K562 (cell line): Measurements from ENCODE around the gene RGPD8. TPM values are rescaled to one million over a fixed set of nuclear protein-coding genes. Genes with fewer than 3 reads are reported as not detected.

ENCODE experiments used
- ATAC-seq: fragments of 200-7000 bp; cut with Tn5 transposase; 3 replicates; pipeline ENCODE4 v1.9.1; 2020; ENCODE audit warnings: moderate library complexity
- BruUV-seq: library from RNA; stranded (reverse); fragments of 400-500 nt; replicated peaks from 2 replicates; lab custom pipeline; 2021; lab: Mats Ljungman, UMichigan
- CTCF ChIA-PET: fragments of 300-600 bp; formaldehyde crosslinking; extraction: SDS; loops from one replicate; lab custom pipeline; 2021; ENCODE audit warnings: low intra/inter-chr PET ratio; lab: Yijun Ruan, JAX
- POLR2A ChIA-PET: fragments of 300-600, 350-650 bp; sonication (Branson Sonifier 250); formaldehyde crosslinking; extraction: SDS; loops from one replicate; lab custom pipeline; 2021; ENCODE audit warnings: antibody characterized with exemption, inconsistent platforms; lab: Yijun Ruan, JAX
- DNase-seq, 4 experiments: peaks; one replicate each; pipeline versions ENCODE4 v3.0.0 to v3.0.0-alpha.2; 2011 to 2018; ENCODE audit warnings: low spot score in 3 of 4, mixed read lengths in 3 of 4; ENCODE audit errors: extremely low read depth in 1 of 4
- FAIRE-seq: peaks from 2 replicates; lab custom pipeline; 2011; peaks lifted over from hg19 to GRCh38; lab: Jason Lieb, UNC
- H2AFZ ChIP-seq: 2 replicates; pipeline ENCODE4 v1.6.0; 2011; ENCODE audit warnings: low read depth, low read length, control low read depth, inconsistent platforms
- H3K27ac ChIP-seq: fragments of 200-600 bp; 3 replicates; pipeline ENCODE4 v1.8.0; 2011; ENCODE audit warnings: low read depth, mild to moderate bottlenecking, control low read depth, inconsistent platforms, low read length, moderate library complexity, mixed read lengths; ENCODE audit errors: extremely low read depth
- H3K27me3 ChIP-seq, 2 experiments: fragments of 300-600 bp in 1 of 2; 2 replicates in 1 of 2; 3 replicates in 1 of 2; pipeline versions ENCODE4 v1.6.0 to v1.8.0; 2011; ENCODE audit warnings: inconsistent platforms in 2 of 2, low read length in 2 of 2, mild to moderate bottlenecking in 1 of 2, mixed read lengths in 1 of 2, moderate library complexity in 1 of 2; ENCODE audit not compliant: control insufficient read depth in 2 of 2, insufficient read depth in 2 of 2
- H3K36me3 ChIP-seq: fragments of 300-600 bp; 3 replicates; pipeline ENCODE4 v1.8.0; 2011; ENCODE audit warnings: mild to moderate bottlenecking, low read length, inconsistent platforms; ENCODE audit not compliant: control insufficient read depth, insufficient read depth
- H3K4me1 ChIP-seq, 2 experiments: fragments of 200-600 bp in 1 of 2; replicated peaks in 1 of 2; 2 replicates in 1 of 2; 3 replicates in 1 of 2; pipeline versions ENCODE4 v1.5.1 to v1.8.0; 2011; ENCODE audit warnings: inconsistent platforms in 2 of 2, low read length in 2 of 2, mild to moderate bottlenecking in 1 of 2, mixed read lengths in 1 of 2, moderate library complexity in 1 of 2; ENCODE audit not compliant: control insufficient read depth in 2 of 2, insufficient read depth in 2 of 2
- H3K4me2 ChIP-seq: 2 replicates; pipeline ENCODE4 v1.6.1; 2011; ENCODE audit warnings: low read length, control low read depth, inconsistent platforms, mixed read lengths; ENCODE audit not compliant: insufficient read depth
- H3K4me3 ChIP-seq: fragments of 200-600 bp; sonication (generic), shearing (Covaris generic); 2 replicates; pipeline ENCODE4 v1.5.1; 2016; ENCODE audit warnings: control low read depth, inconsistent platforms
- H3K79me2 ChIP-seq: fragments of 200-600 bp; 3 replicates; pipeline ENCODE4 v1.8.0; 2011; ENCODE audit warnings: low read length, inconsistent platforms; ENCODE audit not compliant: control insufficient read depth, insufficient read depth
- H3K9ac ChIP-seq, 2 experiments: 2 replicates each; pipeline versions ENCODE4 v1.6.0 to v1.6.1; 2011; ENCODE audit warnings: low read depth in 2 of 2, low read length in 2 of 2, control low read depth in 1 of 2, inconsistent platforms in 1 of 2, mild to moderate bottlenecking in 1 of 2, mixed read lengths in 1 of 2; ENCODE audit not compliant: insufficient read depth in 1 of 2
- H3K9me1 ChIP-seq: one replicate; pipeline ENCODE4 v1.6.0; 2011; ENCODE audit warnings: inconsistent platforms, mild to moderate bottlenecking, low read length, moderate library complexity; ENCODE audit not compliant: control insufficient read depth, insufficient read depth
- H3K9me3 ChIP-seq: replicated peaks from 2 replicates; pipeline ENCODE4 v1.5.1; 2011; ENCODE audit warnings: low read depth, low read length, inconsistent platforms; ENCODE audit not compliant: control insufficient read depth, insufficient read depth
- H4K20me1 ChIP-seq: replicated peaks from 2 replicates; pipeline ENCODE4 v1.6.1; 2011; ENCODE audit warnings: low read length, inconsistent platforms, mixed read lengths; ENCODE audit not compliant: control insufficient read depth, insufficient read depth
- ARID2 ChIP-seq: fragments of 450-650 bp; IDR thresholded peaks from 2 replicates; pipeline ENCODE4 v1.6.1; 2017; ENCODE audit warnings: antibody characterized with exemption, mild to moderate bottlenecking
- HOMEZ ChIP-seq: fragments of 250-450 bp; sonication (Bioruptor Pico); IDR thresholded peaks from 2 replicates; pipeline ENCODE4 v1.4.0; 2020; ENCODE audit warnings: mild to moderate bottlenecking, moderate library complexity
- MEIS2 ChIP-seq: fragments of 450-650 bp; IDR thresholded peaks from 2 replicates; pipeline ENCODE4 v1.6.1; 2014; ENCODE audit warnings: mild to moderate bottlenecking; ENCODE audit not compliant: partially characterized antibody
- NFYB ChIP-seq: IDR thresholded peaks from 2 replicates; pipeline ENCODE4 v1.6.1; 2011; ENCODE audit warnings: mild to moderate bottlenecking, moderate library complexity; ENCODE audit not compliant: insufficient read length; ENCODE audit errors: extremely low read depth
- PTTG1 ChIP-seq: fragments of 450-650 bp; IDR thresholded peaks from 2 replicates; pipeline ENCODE4 v1.6.1; 2016; ENCODE audit warnings: low read depth, mild to moderate bottlenecking, missing genetic modification characterization, missing compliant biosample characterization
- RFX1 ChIP-seq: fragments of 450-650 bp; IDR thresholded peaks from 2 replicates; pipeline ENCODE4 v1.6.1; 2016; ENCODE audit warnings: mild to moderate bottlenecking, moderate library complexity
- SMAD2 ChIP-seq: fragments of 150-350 bp; IDR thresholded peaks from 2 replicates; pipeline ENCODE4 v1.6.1; 2014; ENCODE audit warnings: low read depth, mild to moderate bottlenecking, low read length
- TFAM ChIP-seq: fragments of 250-450 bp; sonication (Bioruptor Pico); conservative IDR thresholded peaks from 2 replicates; pipeline ENCODE4 v1.5.0; 2021; ENCODE audit warnings: mild to moderate bottlenecking, moderate library complexity
- ZNF311 ChIP-seq: fragments of 250-450 bp; sonication (Bioruptor Pico); IDR thresholded peaks from 2 replicates; pipeline ENCODE4 v1.4.0; 2020; ENCODE audit warnings: mild to moderate bottlenecking, moderate library complexity
- ZNF75A ChIP-seq: fragments of 450-650 bp; formaldehyde crosslinking; IDR thresholded peaks from 2 replicates; pipeline ENCODE4 v1.4.0; 2020; ENCODE audit warnings: mild to moderate bottlenecking
- WGBS: fragments of 100-300 bp; shearing (Covaris generic); methylation state at CpG from one replicate; pipeline ENCODE4 v1.1.6; 2016; ENCODE audit warnings: low coverage, mixed read lengths; ENCODE audit not compliant: insufficient coverage; ENCODE audit errors: missing lambda C conversion rate; 5-methylcytosine and 5-hydroxymethylcytosine counted together
- in situ Hi-C: fragments of 300-500 bp; cut with MboI; formaldehyde crosslinking; loops from 4 replicates; pipeline ENCODE4 v1.15.0; 2018; ENCODE audit warnings: inconsistent platforms, mixed read lengths
- intact Hi-C: fragments of 100-400 bp; cut with micrococcal nuclease; formaldehyde crosslinking; loops from 2 replicates; pipeline ENCODE4 v1.14.2; 2022
- polyA plus RNA-seq, 8 experiments: library from polyadenylated mRNA; depleted of rRNA in 4 of 8; stranded (reverse) in 5 of 8; unstranded in 3 of 8; fragments of >200 nt; fragmentation: Nextera tagmentation in 2 of 8; fragmentation: Illumina TruSeq in 1 of 8; extraction: Ambion mirVana in 2 of 8; extraction: Trizol in 1 of 8; gene quantifications; 2 replicates each; pipeline versions ENCODE4 v1.2.1 to v1.2.3, GENCODE V29; 2011 to 2014; ENCODE audit warnings: inconsistent platforms in 1 of 8, missing spikeins in 1 of 8
- total RNA-seq, 7 experiments: library from RNA; depleted of rRNA in 6 of 7; stranded (reverse); fragments of >200 nt in 6 of 7; fragmentation: Illumina TruSeq in 2 of 7; extraction: Trizol in 2 of 7; gene quantifications; 2 replicates each; pipeline versions ENCODE4 v1.2.1 to v1.2.3, GENCODE V29; 2011 to 2021; ENCODE audit warnings: low replicate concordance in 1 of 7

The RGPD8 gene
- total and polyA plus RNA-seq, 9 of the 15 experiments (the other 6 are each of a cell fraction or from before 2014, with no cell fraction given) = 0.03 to 0.47 (median 0.12) TPM; not detected in 1

GRCh38 chr2:112340475-112341267 lies 92.8 kb downstream of the RGPD8 start:
- Histone ChIP-seq H3K27ac (no peak overlapping the region), H3K4me2 (no peak overlapping the region), H4K20me1 (no peaks in the 10 kb centered on the region), H3K36me3 (no peaks in the 10 kb centered on the region), H3K27me3 (no peaks in the 10 kb centered on the region), H3K79me2 (no peaks in the 10 kb centered on the region), H3K9ac (no peak overlapping the region), H3K9me3 (no peaks in the 10 kb centered on the region), H3K4me3 (no peak overlapping the region), H3K9me1 (no peaks in the 10 kb centered on the region), H3K4me1 (peaks cover 0 to 4% of the 10 kb centered on the region in 2 experiments; a peak in 2 of 5 replicates), H2AFZ (peak overlapping the region; percentile 7; the same call in 1 of the 2 replicates)
- DNase-seq (no peak), FAIRE-seq (no peak), ATAC-seq (no peak)
- intact Hi-C loops (loop anchor here (10.0 kb wide), 1 partner anchor 124 kb away; no protein-coding TSS in a partner anchor), in situ Hi-C loops (loop anchor here (25.0 kb wide), 1 partner anchor 1828 kb away; no protein-coding TSS in a partner anchor)
- no TSS peak for BruUV-seq
- 27% methylated on average over 9 of the region's 9 CpGs for WGBS
- POLR2A ChIA-PET = interaction anchor here (1.2 kb wide), 1 partner anchor 9 kb away, joined by 4 read pairs; no protein-coding TSS in a partner anchor
- CTCF ChIA-PET = no interaction called here
- TF ChIP-seq RFX1 (no peak), ZNF311 (CRISPR knock-in tag) (no peak), NFYB (no peak), PTTG1 (tag) (no peak), ZNF75A (CRISPR knock-in tag) (no peak), ARID2 (no peak), TFAM (CRISPR knock-in tag) (no peak), MEIS2 (peak; percentile 15), HOMEZ (CRISPR knock-in tag) (no peak), SMAD2 (no peak)
